Dedifferentiated amniotic fluid mesenchymal stem cell (primary cell): ENCODE data around the gene HMGCS1.
"Not testable (repeated sequence)": the region's sequence is repeated elsewhere in the genome, so short reads cannot be mapped to it uniquely, and the experiment has no call there.

Source experiments
- DNase-seq: peaks from one replicate; pipeline ENCODE4 v3.0.0-alpha.2; 2016; ENCODE audit errors: extremely low spot score

Gene HMGCS1

GRCh38 chr5:43313035-43313853, at the start of gene HMGCS1:
HMGCS1 (minus strand) TSS chr5:43313412; CDS start chr5:43298965, 14,447 bp downstream.
- peak; percentile 100 for DNase-seq

- no peak for DNase-seq
Observed at GRCh38 chr5:43358726-43359125, 45.5 kb upstream of the HMGCS1 start.

GRCh38 chr5:43358301-43358700, 45.1 kb upstream of the HMGCS1 start:
- DNase-seq, result no peak

- no peak for DNase-seq
Observed at GRCh38 chr5:43357878-43358281, 44.7 kb upstream of the HMGCS1 start.

GRCh38 chr5:43357067-43357466, 43.9 kb upstream of the HMGCS1 start:
- no peak for DNase-seq

GRCh38 chr5:43354774-43355173, 41.6 kb upstream of the HMGCS1 start:
- DNase-seq, result no peak

GRCh38 chr5:43353668-43354067, 40.5 kb upstream of the HMGCS1 start:
- no peak for DNase-seq

- no peak for DNase-seq
Observed at GRCh38 chr5:43352915-43353314, 39.7 kb upstream of the HMGCS1 start.

- no peak for DNase-seq
Observed at GRCh38 chr5:43352131-43352530, 38.9 kb upstream of the HMGCS1 start.

GRCh38 chr5:43348861-43349363, 35.7 kb upstream of the HMGCS1 start:
- no peak for DNase-seq

- no peak for DNase-seq
Observed at GRCh38 chr5:43348207-43348606, 35.0 kb upstream of the HMGCS1 start.

GRCh38 chr5:43338862-43339261, 25.6 kb upstream of the HMGCS1 start:
- DNase-seq, result no peak

- DNase-seq, result no peak
Observed at GRCh38 chr5:43336159-43336558, 22.9 kb upstream of the HMGCS1 start.

GRCh38 chr5:43335681-43336080, 22.5 kb upstream of the HMGCS1 start:
- DNase-seq, result no peak

GRCh38 chr5:43332401-43332800, 19.2 kb upstream of the HMGCS1 start:
- DNase-seq, result no peak

- DNase-seq, result not testable (repeated sequence)
Observed at GRCh38 chr5:43325624-43326023, 12.4 kb upstream of the HMGCS1 start.

- DNase-seq, result not testable (repeated sequence)
Observed at GRCh38 chr5:43323488-43323887, 10.3 kb upstream of the HMGCS1 start.

GRCh38 chr5:43320846-43321245, 7.6 kb upstream of the HMGCS1 start:
- no peak for DNase-seq

GRCh38 chr5:43316421-43316820, 3.2 kb upstream of the HMGCS1 start:
- no peak for DNase-seq

- no peak for DNase-seq
Observed at GRCh38 chr5:43315682-43316081, 2.5 kb upstream of the HMGCS1 start.

GRCh38 chr5:43315263-43315662, 2.1 kb upstream of the HMGCS1 start:
- no peak for DNase-seq

GRCh38 chr5:43314724-43315123, 1.5 kb upstream of the HMGCS1 start:
- DNase-seq, result no peak

GRCh38 chr5:43313854-43314457, 744 bp upstream of the HMGCS1 start:
- no peak for DNase-seq
